H9 (cell line): ENCODE results near the gene TEX44. TPM values are rescaled to one million over a fixed set of nuclear protein-coding genes. Genes with fewer than 3 reads are reported as not detected.

ENCODE experiments used
- DNase-seq: peaks from one replicate; pipeline ENCODE4 v3.0.0-alpha.2; 2017
- H2AFZ ChIP-seq: one replicate; pipeline ENCODE4 v1.6.1; 2013; ENCODE audit warnings: mild to moderate bottlenecking, low read length, control low read depth, moderate library complexity
- H2AK5ac ChIP-seq: 2 replicates; pipeline ENCODE4 v1.6.1; 2013; ENCODE audit warnings: low read length, control low read depth, mixed read lengths; ENCODE audit not compliant: insufficient read length
- H2BK120ac ChIP-seq: one replicate; pipeline ENCODE4 v1.6.1; 2013; ENCODE audit warnings: low read depth, mild to moderate bottlenecking, low read length, control low read depth, inconsistent platforms; ENCODE audit not compliant: poor library complexity, severe bottlenecking
- H2BK12ac ChIP-seq: 2 replicates; pipeline ENCODE4 v1.6.1; 2013; ENCODE audit warnings: low read length, control low read depth, mixed read lengths, low read depth; ENCODE audit not compliant: insufficient read length
- H2BK15ac ChIP-seq: 2 replicates; pipeline ENCODE4 v1.6.1; 2013; ENCODE audit warnings: low read depth, low read length, control low read depth
- H2BK20ac ChIP-seq: one replicate; pipeline ENCODE4 v1.6.1; 2013; ENCODE audit warnings: low read depth, mild to moderate bottlenecking, low read length, control low read depth, inconsistent platforms; ENCODE audit not compliant: poor library complexity, severe bottlenecking
- H2BK5ac ChIP-seq: 2 replicates; pipeline ENCODE4 v1.6.1; 2013; ENCODE audit warnings: low read length, control low read depth, mixed read lengths; ENCODE audit not compliant: insufficient read length
- H3K14ac ChIP-seq: 2 replicates; pipeline ENCODE4 v1.6.1; 2013; ENCODE audit warnings: low read length, control low read depth; ENCODE audit not compliant: insufficient read depth
- H3K18ac ChIP-seq: 2 replicates; pipeline ENCODE4 v1.6.1; 2013; ENCODE audit warnings: low read depth, mild to moderate bottlenecking, mixed read lengths, low read length, control low read depth; ENCODE audit not compliant: insufficient read length
- H3K23ac ChIP-seq: 2 replicates; pipeline ENCODE4 v1.6.1; 2013; ENCODE audit warnings: low read length, control low read depth, mixed read lengths, low read depth; ENCODE audit not compliant: insufficient read length
- H3K23me2 ChIP-seq: 2 replicates; pipeline ENCODE4 v1.6.1; 2013; ENCODE audit warnings: low read depth, mild to moderate bottlenecking, mixed read lengths, low read length, control low read depth; ENCODE audit not compliant: insufficient read length, poor library complexity, severe bottlenecking
- H3K27ac ChIP-seq: 2 replicates; pipeline ENCODE4 v1.5.1; 2013; ENCODE audit warnings: low read length, control low read depth, mixed read lengths, low read depth; ENCODE audit not compliant: insufficient read length
- H3K27me3 ChIP-seq: 2 replicates; pipeline ENCODE4 v1.6.1; 2013; ENCODE audit warnings: low read length, control low read depth, inconsistent platforms; ENCODE audit not compliant: insufficient read depth
- H3K4ac ChIP-seq: 2 replicates; pipeline ENCODE4 v1.6.1; 2013; ENCODE audit warnings: low read depth, mild to moderate bottlenecking, control low read depth, inconsistent platforms, low read length, moderate library complexity
- H3K4me1 ChIP-seq: 2 replicates; pipeline ENCODE4 v1.6.1; 2013; ENCODE audit warnings: low read length, control low read depth, inconsistent platforms; ENCODE audit not compliant: insufficient read depth
- H3K4me2 ChIP-seq: 2 replicates; pipeline ENCODE4 v1.6.1; 2013; ENCODE audit warnings: low read length, control low read depth, mixed read lengths; ENCODE audit not compliant: insufficient read length, insufficient read depth
- H3K56ac ChIP-seq: 2 replicates; pipeline ENCODE4 v1.6.1; 2013; ENCODE audit warnings: low read depth, mild to moderate bottlenecking, mixed read lengths, low read length, control low read depth; ENCODE audit not compliant: insufficient read length
- H3K79me1 ChIP-seq: 2 replicates; pipeline ENCODE4 v1.6.1; 2013; ENCODE audit warnings: low read depth, mild to moderate bottlenecking, moderate library complexity, low read length, control low read depth, inconsistent platforms; ENCODE audit not compliant: insufficient read depth, poor library complexity, severe bottlenecking
- H3K79me2 ChIP-seq: 2 replicates; pipeline ENCODE4 v1.6.1; 2013; ENCODE audit warnings: low read length, control low read depth, inconsistent platforms; ENCODE audit not compliant: insufficient read depth
- H3K9ac ChIP-seq: 2 replicates; pipeline ENCODE4 v1.6.1; 2013; ENCODE audit warnings: low read length, control low read depth, mixed read lengths; ENCODE audit not compliant: insufficient read length; ENCODE audit errors: extremely low read depth
- H3K9me3 ChIP-seq: one replicate; pipeline ENCODE4 v1.6.1; 2013; ENCODE audit warnings: low read depth, low read length, inconsistent platforms; ENCODE audit not compliant: control insufficient read depth
- H3T11ph ChIP-seq: one replicate; pipeline ENCODE4 v1.6.1; 2013; ENCODE audit warnings: mild to moderate bottlenecking, low read length, control low read depth, inconsistent platforms
- H4K20me1 ChIP-seq: one replicate; pipeline ENCODE4 v1.6.1; 2013; ENCODE audit not compliant: control insufficient read depth, insufficient read length, insufficient read depth
- H4K5ac ChIP-seq: 2 replicates; pipeline ENCODE4 v1.6.1; 2013; ENCODE audit warnings: low read depth, mild to moderate bottlenecking, mixed read lengths, low read length, control low read depth; ENCODE audit not compliant: insufficient read length
- H4K8ac ChIP-seq: replicated peaks from 2 replicates; pipeline ENCODE4 v1.6.1; 2013; ENCODE audit warnings: low read length, control low read depth, mixed read lengths, low read depth; ENCODE audit not compliant: insufficient read length
- H4K91ac ChIP-seq: 2 replicates; pipeline ENCODE4 v1.6.1; 2013; ENCODE audit warnings: low read depth, mild to moderate bottlenecking, moderate library complexity, mixed read lengths, low read length, control low read depth; ENCODE audit not compliant: insufficient read length
- H3K27ac Mint-ChIP-seq, 3 experiments: 2 replicates in 2 of 3; 3 replicates in 1 of 3; pipeline ENCODE4 v1.8.0; 2020 to 2021; ENCODE audit warnings: mixed read lengths in 3 of 3, mild to moderate bottlenecking in 1 of 3, moderate library complexity in 1 of 3
- H3K27me3 Mint-ChIP-seq: 2 replicates; pipeline ENCODE4 v1.8.0; 2021; ENCODE audit warnings: low read depth, mild to moderate bottlenecking, moderate library complexity, mixed read lengths
- H3K36me3 Mint-ChIP-seq, 3 experiments: 2 replicates in 2 of 3; 3 replicates in 1 of 3; pipeline ENCODE4 v1.8.0; 2020 to 2021; ENCODE audit warnings: low read depth in 3 of 3, mixed read lengths in 3 of 3; ENCODE audit not compliant: insufficient read depth in 1 of 3
- H3K4me1 Mint-ChIP-seq, 2 experiments: 2 replicates each; pipeline ENCODE4 v1.8.0; 2020; ENCODE audit warnings: mixed read lengths in 2 of 2
- H3K4me3 Mint-ChIP-seq, 2 experiments: 2 replicates in 1 of 2; 3 replicates in 1 of 2; pipeline ENCODE4 v1.8.0; 2020 to 2021; ENCODE audit warnings: mild to moderate bottlenecking in 2 of 2, mixed read lengths in 2 of 2, moderate library complexity in 1 of 2
- H3K9me3 Mint-ChIP-seq, 2 experiments: 2 replicates in 1 of 2; 3 replicates in 1 of 2; pipeline ENCODE4 v1.8.0; 2020; ENCODE audit warnings: mild to moderate bottlenecking in 2 of 2, mixed read lengths in 2 of 2, moderate library complexity in 1 of 2
- whole genome bisulfite sequencing: extraction: QIAGEN DNeasy Blood & Tissue Kit; methylation state at CpG from one replicate; pipeline ENCODE4 v1.1.7; 2013; ENCODE audit warnings: missing lambda C conversion rate, low lambda C conversion rate, mixed read lengths; ENCODE audit not compliant: insufficient read length; ENCODE audit errors: extremely low coverage; 5-methylcytosine and 5-hydroxymethylcytosine counted together
- total RNA-seq: library from RNA; stranded (reverse); gene quantifications from 2 replicates; pipeline ENCODE4 v1.2.1, GENCODE V29; 2021
- TF ChIP-seq, protein P1 (sequence below): fragments of 200-600 bp; sonication (generic); conservative IDR thresholded peaks from 3 replicates; pipeline ENCODE4 v1.8.0; 2021; ENCODE audit warnings: antibody characterized with exemption, mild to moderate bottlenecking

TEX44 gene
- total RNA-seq, 1 experiment from 2014 or later: not detected

DNA sequence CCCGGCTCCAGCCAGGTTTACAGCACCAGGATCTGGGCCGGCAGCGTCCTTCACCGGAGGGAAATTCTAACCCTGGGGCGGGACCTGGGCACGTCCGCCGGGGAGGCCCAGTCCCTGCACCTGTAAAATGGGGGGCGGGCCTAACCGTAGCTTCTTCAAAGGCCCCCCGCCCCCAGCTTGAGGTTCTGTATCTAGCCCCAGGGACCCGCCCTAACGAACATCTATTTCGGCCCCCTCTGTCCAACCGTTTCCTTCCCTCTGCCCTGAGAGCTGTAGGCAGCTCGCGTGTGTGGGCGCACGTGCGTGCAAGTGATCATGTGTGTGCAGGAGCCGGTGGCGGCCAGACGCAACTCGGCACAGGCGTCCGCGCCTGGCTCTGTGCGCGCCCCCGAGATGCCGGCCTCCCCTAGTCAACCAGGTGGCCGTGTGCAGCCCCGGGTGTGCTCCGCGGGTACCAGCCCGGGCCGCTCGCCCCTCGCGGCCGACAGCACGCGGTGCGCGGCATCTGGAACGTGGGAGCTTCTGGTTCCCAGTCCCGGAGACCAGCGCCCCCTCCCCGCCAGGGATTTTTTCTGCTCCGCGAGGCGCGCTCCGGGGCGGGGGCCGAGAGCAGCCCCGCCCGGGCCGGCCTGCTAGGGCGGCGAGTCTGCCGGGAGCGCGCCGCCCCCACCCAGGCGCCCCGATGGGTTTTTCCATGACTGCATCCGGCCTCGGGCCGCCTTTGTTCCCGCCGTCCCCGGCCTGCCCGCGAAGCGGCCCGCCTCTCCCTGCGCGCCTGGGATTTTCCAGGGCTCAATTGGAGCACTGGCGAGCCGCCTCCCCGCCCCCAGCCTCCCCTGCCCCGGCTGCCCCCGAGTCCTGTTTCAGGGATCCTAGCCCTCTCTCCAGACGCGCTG lies 21.2 kb downstream of the TEX44 start:
- Mint-ChIP-seq H3K4me3 (peak overlapping the region; percentile 72 to 84), H3K27me3 (no peaks in the 10 kb centered on the region; the same call in 1 of the 2 replicates), H3K9me3 (no peaks in the 10 kb centered on the region; a peak in 1 of 5 replicates), H3K4me1 (peaks cover 47 to 54% of the 10 kb centered on the region in 2 experiments), H3K27ac (peak overlapping the region; percentile 98 to 100 (median 98)), H3K36me3 (no peaks in the 10 kb centered on the region)
- H3K27me3 ChIP-seq: no peaks in the 10 kb centered on the region
- TF ChIP-seq, protein P1, sequence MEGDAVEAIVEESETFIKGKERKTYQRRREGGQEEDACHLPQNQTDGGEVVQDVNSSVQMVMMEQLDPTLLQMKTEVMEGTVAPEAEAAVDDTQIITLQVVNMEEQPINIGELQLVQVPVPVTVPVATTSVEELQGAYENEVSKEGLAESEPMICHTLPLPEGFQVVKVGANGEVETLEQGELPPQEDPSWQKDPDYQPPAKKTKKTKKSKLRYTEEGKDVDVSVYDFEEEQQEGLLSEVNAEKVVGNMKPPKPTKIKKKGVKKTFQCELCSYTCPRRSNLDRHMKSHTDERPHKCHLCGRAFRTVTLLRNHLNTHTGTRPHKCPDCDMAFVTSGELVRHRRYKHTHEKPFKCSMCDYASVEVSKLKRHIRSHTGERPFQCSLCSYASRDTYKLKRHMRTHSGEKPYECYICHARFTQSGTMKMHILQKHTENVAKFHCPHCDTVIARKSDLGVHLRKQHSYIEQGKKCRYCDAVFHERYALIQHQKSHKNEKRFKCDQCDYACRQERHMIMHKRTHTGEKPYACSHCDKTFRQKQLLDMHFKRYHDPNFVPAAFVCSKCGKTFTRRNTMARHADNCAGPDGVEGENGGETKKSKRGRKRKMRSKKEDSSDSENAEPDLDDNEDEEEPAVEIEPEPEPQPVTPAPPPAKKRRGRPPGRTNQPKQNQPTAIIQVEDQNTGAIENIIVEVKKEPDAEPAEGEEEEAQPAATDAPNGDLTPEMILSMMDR: peak; percentile 53
- H2AK5ac ChIP-seq: no peak overlapping the region
- H4K5ac ChIP-seq: peak overlapping the region; percentile 21
- peak overlapping the region; percentile 42 for H3T11ph ChIP-seq
- 0 out of 2 replicates have a peak, but pooled peaks cover 2% of the 10 kb centered on the region for H3K4me1 ChIP-seq
- no peaks in the 10 kb centered on the region for H3K79me2 ChIP-seq
- H3K4ac ChIP-seq: peak overlapping the region; percentile 96
- H2AFZ ChIP-seq: no peak overlapping the region
- H3K18ac ChIP-seq: peak overlapping the region; percentile 96
- peak; percentile 95 for DNase-seq
- peak overlapping the region; percentile 74 for H2BK12ac ChIP-seq
- H3K56ac ChIP-seq: peak overlapping the region; percentile 30
- H3K9ac ChIP-seq: peak overlapping the region; percentile 78
- H3K9me3 ChIP-seq: no peaks in the 10 kb centered on the region
- H3K23me2 ChIP-seq: peaks cover 13% of the 10 kb centered on the region
- H3K4me2 ChIP-seq: peak overlapping the region; percentile 63
- no peak overlapping the region for H2BK15ac ChIP-seq
- WGBS: no CpG with 5 or more reads among the region's 86 CpGs
- peak overlapping the region; percentile 94 for H3K14ac ChIP-seq
- peak overlapping the region; percentile 81 for H2BK5ac ChIP-seq
- peak overlapping the region; percentile 87 for H2BK120ac ChIP-seq
- no peaks in the 10 kb centered on the region for H4K20me1 ChIP-seq
- no peak overlapping the region for H2BK20ac ChIP-seq
- no peaks in the 10 kb centered on the region for H3K79me1 ChIP-seq
- H3K23ac ChIP-seq: no peak overlapping the region
- no peak overlapping the region for H4K8ac ChIP-seq
- peak overlapping the region; percentile 95 for H3K27ac ChIP-seq
- H4K91ac ChIP-seq: peak overlapping the region; percentile 92
